K562 (cell line): ENCODE measurements around the gene ANAPC4. TPM values are rescaled to one million over a fixed set of nuclear protein-coding genes. Genes with fewer than 3 reads are reported as not detected.

Experiments
- AFF1 ChIP-seq, 2 experiments: fragments of 450-650 bp; IDR thresholded peaks; 2 replicates each; pipeline ENCODE4 v1.6.1; 2018; ENCODE audit warnings: mild to moderate bottlenecking in 2 of 2, low read depth in 1 of 2; ENCODE audit not compliant: partially characterized antibody in 2 of 2
- CTCFL ChIP-seq: IDR thresholded peaks from 2 replicates; pipeline ENCODE4 v1.6.1; 2011; ENCODE audit warnings: borderline replicate concordance, low read depth, mild to moderate bottlenecking, moderate library complexity, low read length; ENCODE audit not compliant: insufficient read depth, poor library complexity, severe bottlenecking
- MCM2 ChIP-seq: fragments of 450-650 bp; IDR thresholded peaks from 2 replicates; pipeline ENCODE4 v1.6.1; 2017; ENCODE audit warnings: low read depth, mild to moderate bottlenecking
- NR2C1 ChIP-seq, 2 experiments: fragments of 450-650 bp; IDR thresholded peaks; 2 replicates each; pipeline ENCODE4 v1.6.1; 2017; ENCODE audit warnings: mild to moderate bottlenecking in 2 of 2, antibody characterized with exemption in 1 of 2, inconsistent platforms in 1 of 2, missing compliant biosample characterization in 1 of 2, missing genetic modification characterization in 1 of 2
- TEAD1 ChIP-seq, 2 experiments: fragments of 450-650 bp in 1 of 2; sonication (generic) in 1 of 2; formaldehyde crosslinking; IDR thresholded peaks; 2 replicates each; pipeline versions ENCODE4 v1.4.0 to v1.8.0; 2020 to 2022; ENCODE audit warnings: mild to moderate bottlenecking in 2 of 2, missing genetic modification reagents in 1 of 2
- THRA ChIP-seq: fragments of 450-650 bp; IDR thresholded peaks from 2 replicates; pipeline ENCODE4 v1.6.1; 2017; ENCODE audit warnings: mild to moderate bottlenecking, moderate library complexity
- ZBTB40 ChIP-seq, 2 experiments: fragments of 450-650 bp in 1 of 2; sonication (generic) in 1 of 2; formaldehyde crosslinking in 1 of 2; IDR thresholded peaks; 2 replicates each; pipeline versions ENCODE4 v1.7.1 to v1.9.0; 2016 to 2022; ENCODE audit warnings: inconsistent platforms in 1 of 2, mild to moderate bottlenecking in 1 of 2, missing genetic modification reagents in 1 of 2
- ZNF143 ChIP-seq: sonication (generic); formaldehyde crosslinking; IDR thresholded peaks from 2 replicates; pipeline ENCODE4 v1.9.0; 2022; ENCODE audit warnings: mild to moderate bottlenecking, missing genetic modification reagents
- ZNF589 ChIP-seq: fragments of 200-800 bp; sonication (Bioruptor generic); IDR thresholded peaks from 2 replicates; pipeline ENCODE4 v1.6.1; 2016; ENCODE audit warnings: low read depth, missing genetic modification characterization, missing compliant biosample characterization
- polyA plus RNA-seq, 8 experiments: library from polyadenylated mRNA; depleted of rRNA in 4 of 8; stranded (reverse) in 5 of 8; unstranded in 3 of 8; fragments of >200 nt; fragmentation: Nextera tagmentation in 2 of 8; fragmentation: Illumina TruSeq in 1 of 8; extraction: Ambion mirVana in 2 of 8; extraction: Trizol in 1 of 8; gene quantifications; 2 replicates each; pipeline versions ENCODE4 v1.2.1 to v1.2.3, GENCODE V29; 2011 to 2014; ENCODE audit warnings: inconsistent platforms in 1 of 8, missing spikeins in 1 of 8
- total RNA-seq, 7 experiments: library from RNA; depleted of rRNA in 6 of 7; stranded (reverse); fragments of >200 nt in 6 of 7; fragmentation: Illumina TruSeq in 2 of 7; extraction: Trizol in 2 of 7; gene quantifications; 2 replicates each; pipeline versions ENCODE4 v1.2.1 to v1.2.3, GENCODE V29; 2011 to 2021; ENCODE audit warnings: low replicate concordance in 1 of 7

The ANAPC4 gene
- total and polyA plus RNA-seq, 9 of the 15 experiments (the other 6 are each of a cell fraction or from before 2014, with no cell fraction given), result 23.9 to 47.0 (median 31.9) TPM

GRCh38 chr4:25439918-25440477 lies 62.9 kb downstream of the ANAPC4 start (continued):
- no peak for TF ChIP-seq AFF1 (IDR thresholded peaks at IDR 0.05; ENCODE audit: low read depth in 1 of 2, partially characterized antibody in 2 of 2)
- no peak for TF ChIP-seq THRA
- no peak for TF ChIP-seq TEAD1 (CRISPR knock-in tag; IDR thresholded peaks at IDR 0.05)
- TF ChIP-seq ZBTB40 (IDR thresholded peaks at IDR 0.05), result no peak
- TF ChIP-seq ZBTB40 (CRISPR knock-in tag; IDR thresholded peaks at IDR 0.05), result no peak
- TF ChIP-seq NR2C1 (IDR thresholded peaks at IDR 0.05), result no peak
- TF ChIP-seq NR2C1 (tag; IDR thresholded peaks at IDR 0.05), result no peak
- no peak for TF ChIP-seq MCM2
- no peak for TF ChIP-seq ZNF143 (CRISPR knock-in tag)
- no peak for TF ChIP-seq ZNF589 (CRISPR knock-in tag)
- peak; percentile 47 for TF ChIP-seq CTCFL
